GM18526 (cell line): ENCODE measurements around the gene KCNMB1.

ENCODE experiments used
- POLR2A ChIP-seq: IDR thresholded peaks from 3 replicates; pipeline ENCODE4 v1.6.1; 2011; ENCODE audit not compliant: insufficient read length; ENCODE audit errors: extremely low read depth

KCNMB1 gene

GRCh38 chr5:170402508-170402907 lies 13.3 kb upstream of the KCNMB1 start:
- TF ChIP-seq POLR2A = no peak

GRCh38 chr5:170397059-170397458 lies 7.9 kb upstream of the KCNMB1 start:
- TF ChIP-seq POLR2A = no peak

- TF ChIP-seq POLR2A = no peak
Observed at GRCh38 chr5:170393958-170394357, 4.8 kb upstream of the KCNMB1 start.

GRCh38 chr5:170393235-170393634 lies 4.1 kb upstream of the KCNMB1 start:
- TF ChIP-seq POLR2A = no peak

- no peak for TF ChIP-seq POLR2A
Observed at GRCh38 chr5:170390472-170390871, 1.3 kb upstream of the KCNMB1 start.

- no peak for TF ChIP-seq POLR2A
Observed at GRCh38 chr5:170389550-170389892, 354 bp upstream of the KCNMB1 start.

- TF ChIP-seq POLR2A = no peak
Observed at GRCh38 chr5:170387775-170388639, 1.2 kb downstream of the KCNMB1 start.

GRCh38 chr5:170386743-170387395 lies 2.3 kb downstream of the KCNMB1 start:
- no peak for TF ChIP-seq POLR2A

- TF ChIP-seq POLR2A = no peak
Observed at GRCh38 chr5:170383227-170383626, 5.9 kb downstream of the KCNMB1 start.

GRCh38 chr5:170382790-170383189 lies 6.4 kb downstream of the KCNMB1 start:
- TF ChIP-seq POLR2A = no peak

GRCh38 chr5:170380361-170380951 lies 8.7 kb downstream of the KCNMB1 start:
- no peak for TF ChIP-seq POLR2A

- TF ChIP-seq POLR2A = no peak
Observed at GRCh38 chr5:170378740-170379139, 10.4 kb downstream of the KCNMB1 start.

- no peak for TF ChIP-seq POLR2A
Observed at GRCh38 chr5:170377027-170377426, 12.1 kb downstream of the KCNMB1 start.

GRCh38 chr5:170375283-170375682 lies 13.9 kb downstream of the KCNMB1 start:
- TF ChIP-seq POLR2A = no peak

- no peak for TF ChIP-seq POLR2A
Observed at GRCh38 chr5:170372971-170373370, 16.2 kb downstream of the KCNMB1 start.

- TF ChIP-seq POLR2A = no peak
Observed at GRCh38 chr5:170368586-170368985, 20.6 kb downstream of the KCNMB1 start.
